Gastroesophageal sphincter (tissue), 4 donors: Measurements from ENCODE around the gene ZP3. TPM values are rescaled to one million over a fixed set of nuclear protein-coding genes. Genes with fewer than 3 reads are reported as not detected.

Experiments
- ATAC-seq: fragments of 150-250 bp; one replicate; pipeline ENCODE4 v1.9.1; 2016; ENCODE audit warnings: mild to moderate bottlenecking, moderate library complexity
- H3K27ac ChIP-seq, 4 donors: fragments of 200-600 bp; sonication (generic) in 3 of 4; 1 replicate in 3 of 4; 2 replicates in 1 of 4; pipeline ENCODE4 v1.5.1; 2016 to 2019
- H3K27me3 ChIP-seq: fragments of 200-600 bp; sonication (generic); one replicate; pipeline ENCODE4 v1.5.1; 2019
- H3K36me3 ChIP-seq, 2 donors: fragments of 200-600 bp; sonication (generic); one replicate each; pipeline ENCODE4 v1.5.1; 2019; ENCODE audit warnings: control low read depth in 1 of 2
- H3K4me1 ChIP-seq, 3 donors: fragments of 200-600 bp; sonication (generic); 1 replicate in 2 of 3; 2 replicates in 1 of 3; pipeline ENCODE4 v1.5.1; 2016 to 2019; ENCODE audit warnings: control low read depth in 2 of 3
- H3K4me3 ChIP-seq, 2 donors: fragments of 200-600 bp; sonication (generic); one replicate each; pipeline ENCODE4 v1.5.1; 2019; ENCODE audit warnings: mild to moderate bottlenecking in 1 of 2, moderate library complexity in 1 of 2
- H3K9me3 ChIP-seq, 3 donors: fragments of 200-600 bp; sonication (generic); one replicate each; pipeline ENCODE4 v1.5.1; 2017 to 2019; ENCODE audit warnings: control low read depth in 2 of 3
- EP300 ChIP-seq: sonication (generic); formaldehyde crosslinking; IDR thresholded peaks from one replicate; pipeline ENCODE4 v1.6.1; 2017; ENCODE audit warnings: antibody characterized with exemption, mild to moderate bottlenecking
- POLR2A ChIP-seq, 2 donors: fragments of 450-650 bp; IDR thresholded peaks; one replicate each; pipeline ENCODE4 v1.6.1; 2017; ENCODE audit warnings: antibody characterized with exemption in 2 of 2, mild to moderate bottlenecking in 2 of 2, moderate library complexity in 1 of 2
- POLR2AphosphoS5 ChIP-seq: sonication (generic); formaldehyde crosslinking; IDR thresholded peaks from one replicate; pipeline ENCODE4 v1.6.1; 2017; ENCODE audit warnings: antibody characterized with exemption
- WGBS, 2 donors: methylation state at CpG; one replicate each; pipeline ENCODE4 v1.1.5; 2018; ENCODE audit warnings: low coverage in 1 of 2; 5-methylcytosine and 5-hydroxymethylcytosine counted together
- total RNA-seq, 4 donors: library from RNA; depleted of rRNA; stranded (reverse); fragments of >200 nt; gene quantifications; one replicate each; pipeline ENCODE4 v1.1.0, GENCODE V29; 2016
- TF ChIP-seq, protein P1 (sequence below), 4 experiments: fragments of 200-600 bp in 2 of 4; fragments of 450-650 bp in 2 of 4; sonication (generic) in 1 of 4; IDR thresholded peaks; one replicate each; pipeline ENCODE4 v1.5.1; 2017 to 2019; ENCODE audit warnings: antibody characterized with exemption in 4 of 4, mild to moderate bottlenecking in 2 of 4, moderate library complexity in 2 of 4

Gene ZP3
- total RNA-seq, 4 donors from 2014 or later = 0.20 to 4.7 (median 0.31) TPM

DNA sequence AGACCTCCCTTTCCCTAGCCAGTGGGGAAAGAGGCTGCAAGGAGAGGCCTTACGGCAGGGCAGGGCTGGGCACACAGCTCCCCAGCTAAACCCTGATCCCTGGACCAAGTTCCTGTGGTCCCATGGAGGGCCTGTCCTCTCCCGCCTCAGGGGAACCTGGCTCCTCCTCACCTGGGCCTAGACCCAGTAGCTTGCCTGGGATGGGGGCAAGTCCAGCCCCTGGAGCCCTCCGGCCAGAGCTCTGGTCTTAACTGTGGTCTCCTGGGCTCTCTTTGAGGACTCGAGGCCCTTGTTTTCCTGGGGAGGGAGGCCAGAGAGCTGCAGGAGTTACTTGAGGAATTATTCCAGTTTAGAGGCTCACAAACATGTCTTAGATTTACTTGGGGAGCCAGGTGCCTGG is 1.5 kb downstream of the ZP3 start:
- H3K4me3 ChIP-seq = no peak overlapping the region
- H3K9me3 ChIP-seq = no peaks in the 10 kb centered on the region
- peaks cover 24% of the 10 kb centered on the region for H3K27me3 ChIP-seq
- no peaks in the 10 kb centered on the region for H3K4me1 ChIP-seq
- ATAC-seq = no peak
- H3K27ac ChIP-seq = no peak overlapping the region
- H3K36me3 ChIP-seq = no peaks in the 10 kb centered on the region
- TF ChIP-seq, protein P1, sequence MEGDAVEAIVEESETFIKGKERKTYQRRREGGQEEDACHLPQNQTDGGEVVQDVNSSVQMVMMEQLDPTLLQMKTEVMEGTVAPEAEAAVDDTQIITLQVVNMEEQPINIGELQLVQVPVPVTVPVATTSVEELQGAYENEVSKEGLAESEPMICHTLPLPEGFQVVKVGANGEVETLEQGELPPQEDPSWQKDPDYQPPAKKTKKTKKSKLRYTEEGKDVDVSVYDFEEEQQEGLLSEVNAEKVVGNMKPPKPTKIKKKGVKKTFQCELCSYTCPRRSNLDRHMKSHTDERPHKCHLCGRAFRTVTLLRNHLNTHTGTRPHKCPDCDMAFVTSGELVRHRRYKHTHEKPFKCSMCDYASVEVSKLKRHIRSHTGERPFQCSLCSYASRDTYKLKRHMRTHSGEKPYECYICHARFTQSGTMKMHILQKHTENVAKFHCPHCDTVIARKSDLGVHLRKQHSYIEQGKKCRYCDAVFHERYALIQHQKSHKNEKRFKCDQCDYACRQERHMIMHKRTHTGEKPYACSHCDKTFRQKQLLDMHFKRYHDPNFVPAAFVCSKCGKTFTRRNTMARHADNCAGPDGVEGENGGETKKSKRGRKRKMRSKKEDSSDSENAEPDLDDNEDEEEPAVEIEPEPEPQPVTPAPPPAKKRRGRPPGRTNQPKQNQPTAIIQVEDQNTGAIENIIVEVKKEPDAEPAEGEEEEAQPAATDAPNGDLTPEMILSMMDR (IDR thresholded peaks at IDR 0.05) = no peak
- TF ChIP-seq POLR2AphosphoS5 = no peak
- no peak for TF ChIP-seq POLR2A (IDR thresholded peaks at IDR 0.05)
- no peak for TF ChIP-seq EP300
- 100% methylated on average over 2 of the region's 4 CpGs; no CpG with 5 or more reads in 1 of the 2 donors for WGBS, 2 donors

DNA sequence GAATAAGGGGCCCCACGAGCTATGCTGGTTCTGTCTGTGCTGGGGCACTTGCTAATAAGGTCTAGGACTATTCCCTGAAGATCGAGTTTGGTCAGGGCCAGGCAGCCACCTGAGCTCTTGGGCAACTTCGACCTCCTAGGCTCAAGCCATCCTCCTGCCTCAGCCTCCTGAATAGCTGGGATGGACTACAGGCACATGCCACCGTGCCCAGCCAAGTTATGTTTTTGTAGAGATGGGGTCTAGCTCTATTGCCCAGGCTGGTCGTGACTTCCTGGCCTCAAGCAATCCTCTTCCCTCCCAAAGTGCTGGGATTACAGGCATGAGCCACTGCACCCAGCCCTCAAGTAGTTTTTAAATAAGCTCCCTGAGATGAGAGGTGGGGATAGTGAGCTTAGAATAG is 2.9 kb downstream of the ZP3 start:
- Histone ChIP-seq H3K27me3 (peaks cover 24% of the 10 kb centered on the region), H3K9me3 (no peaks in the 10 kb centered on the region), H3K27ac (no peak overlapping the region), H3K4me1 (no peaks in the 10 kb centered on the region), H3K36me3 (no peaks in the 10 kb centered on the region), H3K4me3 (no peak overlapping the region)
- WGBS, 2 donors = 67 to 75% methylated on average over 1 to 2 of the region's 5 CpGs
- TF ChIP-seq POLR2A (IDR thresholded peaks at IDR 0.05) = no peak
- no peak for TF ChIP-seq EP300
- TF ChIP-seq POLR2AphosphoS5 = no peak
- TF ChIP-seq, protein P1 (IDR thresholded peaks at IDR 0.05) = no peak
- ATAC-seq = no peak

DNA sequence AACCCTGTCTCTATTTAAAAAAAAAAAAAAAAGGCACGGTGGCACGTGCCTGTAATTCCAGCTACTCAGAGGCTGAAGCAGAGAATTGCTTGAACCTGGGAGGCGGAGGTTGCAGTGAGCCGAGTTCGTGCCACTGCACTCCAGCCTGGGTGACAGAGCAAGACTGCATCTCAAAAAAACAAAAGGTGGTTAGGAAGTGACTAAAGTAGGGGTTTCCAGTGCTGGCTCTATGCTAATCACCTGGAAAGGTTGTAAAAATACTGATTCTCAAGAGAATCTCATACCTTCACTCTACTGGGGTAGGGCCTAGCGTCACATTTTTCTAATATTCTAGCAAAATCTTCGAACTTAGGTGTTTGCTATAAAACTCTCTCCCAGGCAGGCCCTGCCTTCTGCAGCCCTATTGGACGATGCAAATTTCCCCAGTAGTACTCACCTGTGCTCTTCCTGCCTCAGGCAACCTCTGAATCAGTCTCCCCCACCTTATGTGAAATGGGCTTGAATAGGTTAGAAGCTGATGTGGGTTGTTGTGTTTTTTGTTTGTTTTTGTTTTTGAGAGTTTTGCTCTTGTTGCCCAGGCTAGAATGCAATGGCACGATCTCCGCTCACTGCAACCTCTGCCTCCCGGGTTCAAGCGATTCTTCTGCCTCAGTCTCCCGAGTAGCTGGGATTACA is 3.5 kb downstream of the ZP3 start:
- Histone ChIP-seq H3K9me3 (no peaks in the 10 kb centered on the region), H3K27ac (no peak overlapping the region), H3K36me3 (no peaks in the 10 kb centered on the region), H3K4me3 (no peak overlapping the region), H3K4me1 (no peaks in the 10 kb centered on the region), H3K27me3 (peaks cover 21% of the 10 kb centered on the region)
- TF ChIP-seq EP300 = no peak
- TF ChIP-seq POLR2AphosphoS5 = no peak
- no peak for TF ChIP-seq POLR2A (IDR thresholded peaks at IDR 0.05)
- TF ChIP-seq, protein P1 (IDR thresholded peaks at IDR 0.05) = no peak
- ATAC-seq = no peak
- 81 to 85% methylated on average over 12 of the region's 13 CpGs for WGBS, 2 donors

DNA sequence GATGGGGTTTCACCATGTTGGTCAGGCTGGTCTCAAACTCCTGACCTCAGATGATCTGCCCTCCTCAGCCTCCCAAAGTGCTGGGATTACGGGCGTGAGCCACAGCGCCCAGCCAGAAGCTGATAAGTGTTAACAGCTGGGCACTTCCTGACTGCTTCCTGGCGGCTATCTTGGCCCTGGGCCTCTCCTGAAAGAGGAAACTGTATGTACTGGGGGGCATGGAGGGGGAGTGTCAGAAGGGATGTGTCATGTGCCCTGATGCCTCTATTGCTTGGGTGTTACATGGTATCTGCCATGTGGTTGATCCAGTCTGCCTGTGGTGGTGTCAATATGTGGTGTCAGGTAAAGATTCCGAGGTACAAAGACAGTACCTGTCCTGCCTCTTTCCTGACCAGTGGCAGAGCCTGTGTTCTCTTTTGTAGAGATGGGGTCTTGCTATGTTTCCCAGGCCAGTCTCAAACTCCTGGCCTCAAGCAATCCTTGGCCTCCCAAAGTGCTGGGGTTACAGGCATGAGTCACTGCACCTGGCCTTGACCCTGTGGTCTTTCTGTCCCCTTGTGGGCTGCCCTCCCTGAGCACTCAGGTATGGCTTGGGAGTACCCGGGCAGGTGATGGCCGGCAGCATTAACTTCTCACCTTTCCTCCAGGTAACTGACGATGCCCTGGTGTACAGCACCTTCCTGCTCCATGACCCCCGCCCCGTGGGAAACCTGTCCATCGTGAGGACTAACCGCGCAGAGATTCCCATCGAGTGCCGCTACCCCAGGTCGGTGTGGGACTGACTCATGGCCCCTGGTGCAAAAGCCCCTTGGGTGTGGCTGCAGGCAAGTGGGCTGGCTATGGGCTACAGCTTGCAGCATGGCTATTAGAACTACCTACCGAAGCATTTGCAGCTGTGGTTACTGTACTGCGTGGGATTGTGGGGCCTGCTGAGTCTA is 4.4 kb downstream of the ZP3 start:
- TF ChIP-seq POLR2AphosphoS5 = no peak
- TF ChIP-seq, protein P1 (IDR thresholded peaks at IDR 0.05) = no peak
- no peak for TF ChIP-seq EP300
- TF ChIP-seq POLR2A (IDR thresholded peaks at IDR 0.05) = no peak
- H3K36me3 ChIP-seq = no peaks in the 10 kb centered on the region
- no peak overlapping the region for H3K4me3 ChIP-seq
- H3K27ac ChIP-seq = no peak overlapping the region
- WGBS, 2 donors = 83 to 100% methylated on average over 1 of the region's 18 CpGs
- no peaks in the 10 kb centered on the region for H3K9me3 ChIP-seq
- no peaks in the 10 kb centered on the region for H3K4me1 ChIP-seq
- no peak for ATAC-seq
- peaks cover 13% of the 10 kb centered on the region for H3K27me3 ChIP-seq
